SU-DHL-6 (cell line): ENCODE results near the gene FOXN3.

ENCODE experiments used
- H2AFZ ChIP-seq: fragments of 200-600 bp; sonication (generic); 2 replicates; pipeline ENCODE4 v1.6.1; 2014; ENCODE audit warnings: low read depth, mild to moderate bottlenecking, moderate library complexity, mixed read lengths, antibody characterized with exemption, low read length; ENCODE audit not compliant: severe bottlenecking
- H3F3A ChIP-seq: fragments of 200-600 bp; shearing (Covaris generic); 2 replicates; pipeline ENCODE4 v1.6.0; 2016; ENCODE audit warnings: antibody characterized with exemption, mild to moderate bottlenecking; ENCODE audit not compliant: insufficient read depth
- H3K27ac ChIP-seq: fragments of 200-600 bp; sonication (generic); 2 replicates; pipeline ENCODE4 v1.5.1; 2016; ENCODE audit warnings: low read depth, mild to moderate bottlenecking, low read length, moderate library complexity, mixed read lengths
- H3K27me3 ChIP-seq: fragments of 200-600 bp; sonication (generic), shearing (Covaris generic); 2 replicates; pipeline ENCODE4 v1.6.0; 2014; ENCODE audit warnings: mild to moderate bottlenecking, low read length
- H3K36me3 ChIP-seq: fragments of 200-600 bp; sonication (generic); 2 replicates; pipeline ENCODE4 v1.6.1; 2014; ENCODE audit warnings: mild to moderate bottlenecking, low read length, mixed read lengths
- H3K4me2 ChIP-seq: fragments of 300-600, 200-600 bp; shearing (Covaris generic), sonication (generic); 2 replicates; pipeline ENCODE4 v1.6.0; 2014; ENCODE audit warnings: low read length, low read depth, mild to moderate bottlenecking; ENCODE audit not compliant: poor library complexity, severe bottlenecking
- H3K4me3 ChIP-seq: fragments of 200-600 bp; sonication (generic); 2 replicates; pipeline ENCODE4 v1.5.1; 2014; ENCODE audit warnings: antibody characterized with exemption, low read length, mild to moderate bottlenecking, mixed read lengths; ENCODE audit not compliant: insufficient read depth, poor library complexity, severe bottlenecking
- H3K79me2 ChIP-seq: fragments of 200-600 bp; sonication (generic); 2 replicates; pipeline ENCODE4 v1.6.1; 2014; ENCODE audit warnings: mild to moderate bottlenecking, low read length, moderate library complexity; ENCODE audit not compliant: insufficient read depth
- H3K9ac ChIP-seq: fragments of 200-600 bp; sonication (generic); 2 replicates; pipeline ENCODE4 v1.7.0; 2014; ENCODE audit warnings: mild to moderate bottlenecking, low read length
- H3K9me2 ChIP-seq: fragments of 200-600 bp; sonication (generic); replicated peaks from 2 replicates; pipeline ENCODE4 v1.6.1; 2014; ENCODE audit warnings: low read length; ENCODE audit not compliant: insufficient read depth
- H3K9me3 ChIP-seq: fragments of 200-600 bp; sonication (generic); 2 replicates; pipeline ENCODE4 v1.6.1; 2014; ENCODE audit warnings: low read length, mixed read lengths; ENCODE audit not compliant: insufficient read depth
- H4K20me1 ChIP-seq: fragments of 200-600 bp; sonication (generic); 2 replicates; pipeline ENCODE4 v1.6.1; 2014; ENCODE audit warnings: low read depth, mild to moderate bottlenecking, antibody characterized with exemption, low read length, moderate library complexity, mixed read lengths
- CTCF ChIP-seq: fragments of 200-600 bp; sonication (generic); IDR thresholded peaks from one replicate; pipeline ENCODE4 v1.5.1; 2017; ENCODE audit warnings: antibody characterized with exemption, mild to moderate bottlenecking, low read length, moderate library complexity; ENCODE audit not compliant: insufficient read depth, poor library complexity, severe bottlenecking
- EZH2phosphoT487 ChIP-seq: fragments of 200-600 bp; sonication (generic), shearing (Covaris generic); conservative IDR thresholded peaks from 2 replicates; pipeline ENCODE4 v1.6.1; 2018; ENCODE audit warnings: mild to moderate bottlenecking, antibody characterized with exemption, low read length, moderate library complexity, mixed read lengths

The FOXN3 gene

DNA sequence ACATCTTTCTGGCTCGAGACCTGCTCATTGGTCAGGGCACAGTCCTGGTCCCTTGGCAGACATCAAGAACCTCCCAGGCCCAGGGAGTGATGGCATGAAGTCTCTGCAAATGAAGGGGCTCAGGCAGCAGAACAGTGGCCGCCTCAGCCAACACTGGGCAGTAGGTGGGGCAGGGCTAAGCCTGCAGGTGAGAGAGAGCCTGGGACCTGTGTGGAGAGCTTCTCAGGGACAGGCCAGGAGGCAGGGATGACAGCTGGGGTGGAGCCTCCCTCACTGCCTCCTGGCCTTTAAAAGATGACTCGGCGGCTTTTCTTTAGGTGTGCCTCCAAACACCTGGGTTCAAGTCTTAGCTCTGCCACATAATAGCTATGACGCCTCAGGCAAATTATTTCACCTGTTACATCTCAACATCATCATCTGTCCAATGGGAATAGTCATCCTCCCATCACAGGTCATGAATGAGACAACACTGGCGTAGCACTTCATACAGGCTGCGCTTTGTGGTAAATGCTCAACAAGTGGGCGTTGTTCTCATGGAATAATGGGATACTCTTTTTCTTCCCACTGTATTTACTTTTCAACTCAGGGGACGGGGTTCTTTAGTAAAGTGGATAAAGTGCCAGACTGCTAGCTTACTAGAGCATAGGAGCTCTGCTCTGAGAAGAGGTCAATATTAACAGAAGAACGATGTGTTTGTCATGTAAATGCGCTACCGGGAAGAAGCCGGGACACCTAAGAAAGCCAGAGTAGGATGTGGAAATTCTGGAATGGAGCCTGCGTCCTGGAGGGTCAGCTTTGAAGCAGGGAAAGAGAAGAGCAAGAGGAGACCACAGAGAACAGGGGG is 277.4 kb downstream of the FOXN3 start:
- Histone ChIP-seq H3K36me3 (no peaks in the 10 kb centered on the region), H3K9me3 (no peaks in the 10 kb centered on the region), H3K4me2 (no peak overlapping the region), H3K27ac (no peak overlapping the region), H3K9me2 (no peaks in the 10 kb centered on the region), H3K4me3 (no peak overlapping the region), H3K9ac (no peak overlapping the region), H3F3A (no peaks in the 10 kb centered on the region), H2AFZ (no peak overlapping the region), H3K79me2 (no peaks in the 10 kb centered on the region), H3K27me3 (no peaks in the 10 kb centered on the region), H4K20me1 (no peaks in the 10 kb centered on the region)
- TF ChIP-seq CTCF (no peak), EZH2phosphoT487 (no peak)

DNA sequence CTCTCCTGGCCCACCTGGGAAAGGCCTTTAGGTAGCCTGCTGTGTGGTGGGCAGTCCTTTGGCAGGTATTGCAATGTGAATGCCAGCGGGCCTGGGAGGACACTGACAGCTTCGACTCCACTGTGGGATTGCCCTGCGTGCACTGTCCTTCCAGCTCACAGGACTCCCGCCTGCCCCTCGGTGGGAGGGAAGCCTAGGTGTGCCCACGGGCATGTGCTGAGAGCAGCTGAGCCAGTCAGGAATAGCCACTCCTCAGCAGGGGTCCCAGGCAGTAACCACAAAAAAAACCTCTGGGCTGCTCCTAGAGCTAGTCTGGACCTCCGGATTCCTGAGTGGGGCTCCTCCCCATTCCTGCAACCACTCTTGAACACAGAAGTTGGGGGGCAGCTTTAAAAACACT is 278.2 kb downstream of the FOXN3 start:
- Histone ChIP-seq H3K27ac (no peak overlapping the region), H3K4me3 (no peak overlapping the region), H3F3A (no peaks in the 10 kb centered on the region), H3K36me3 (no peaks in the 10 kb centered on the region), H3K4me2 (no peak overlapping the region), H3K9me3 (no peaks in the 10 kb centered on the region), H3K9ac (no peak overlapping the region), H4K20me1 (no peaks in the 10 kb centered on the region), H3K79me2 (no peaks in the 10 kb centered on the region), H2AFZ (no peak overlapping the region), H3K27me3 (no peaks in the 10 kb centered on the region), H3K9me2 (no peaks in the 10 kb centered on the region)
- TF ChIP-seq EZH2phosphoT487 (no peak), CTCF (no peak)

DNA sequence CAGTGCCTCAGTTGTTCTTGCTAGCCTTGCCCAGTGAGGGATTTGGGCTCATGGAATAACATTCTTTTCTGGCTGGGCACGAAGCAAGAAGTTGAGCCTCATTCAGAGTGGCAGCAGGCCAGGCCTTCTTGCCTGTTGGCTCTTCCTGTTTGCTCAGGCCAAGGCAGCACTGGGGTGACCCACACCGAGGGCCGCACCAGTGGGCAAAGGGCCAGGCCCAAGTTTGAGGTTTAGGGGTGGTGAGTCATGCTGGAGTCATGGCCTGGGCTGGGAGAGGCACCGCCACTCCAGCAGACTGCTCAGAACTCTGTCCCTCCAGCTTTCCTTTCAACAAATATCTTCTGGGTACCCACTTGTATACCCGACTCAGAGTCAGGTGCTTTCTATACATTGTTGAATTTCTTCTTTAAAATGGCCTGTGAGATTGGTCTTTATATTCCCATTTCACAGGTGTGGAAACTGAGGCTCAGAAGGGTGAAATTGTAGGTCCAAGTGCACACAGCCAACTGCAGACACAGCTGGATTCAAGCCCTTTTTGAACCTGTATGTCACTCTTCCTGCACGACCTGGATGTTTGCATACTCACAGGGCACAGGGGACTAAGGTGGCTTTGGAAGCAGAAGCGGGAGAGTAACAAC is 279.4 kb downstream of the FOXN3 start:
- H3K27me3 ChIP-seq: no peaks in the 10 kb centered on the region
- TF ChIP-seq EZH2phosphoT487 (no peak), CTCF (no peak)
- H3K79me2 ChIP-seq: no peaks in the 10 kb centered on the region
- H3K4me3 ChIP-seq: no peak overlapping the region
- H3K27ac ChIP-seq: no peak overlapping the region
- no peaks in the 10 kb centered on the region for H3K9me3 ChIP-seq
- no peaks in the 10 kb centered on the region for H3K9me2 ChIP-seq
- H3F3A ChIP-seq: no peaks in the 10 kb centered on the region
- no peaks in the 10 kb centered on the region for H3K36me3 ChIP-seq
- no peak overlapping the region for H2AFZ ChIP-seq
- no peak overlapping the region for H3K4me2 ChIP-seq
- H4K20me1 ChIP-seq: no peaks in the 10 kb centered on the region
- H3K9ac ChIP-seq: no peak overlapping the region
